ENCODE data around the gene DISP1.

GRCh38 chr1:222861062-222861461 lies 46.2 kb downstream of the DISP1 start:
- TF ChIP-seq CTCF (IDR thresholded peaks at IDR 0.05) (no peak), POLR2A (IDR thresholded peaks at IDR 0.05) (no peak)

Measured in Peyer's patch (tissue), 4 donors.